ENCODE measurements around the gene TBL1X. TPM values are rescaled to one million over a fixed set of nuclear protein-coding genes. Genes with fewer than 3 reads are reported as not detected.

Gene TBL1X
- total and polyA plus RNA-seq, 2 of the 4 experiments (the other 2 are of a cell fraction) = 16.2 to 20.8 TPM

DNA sequence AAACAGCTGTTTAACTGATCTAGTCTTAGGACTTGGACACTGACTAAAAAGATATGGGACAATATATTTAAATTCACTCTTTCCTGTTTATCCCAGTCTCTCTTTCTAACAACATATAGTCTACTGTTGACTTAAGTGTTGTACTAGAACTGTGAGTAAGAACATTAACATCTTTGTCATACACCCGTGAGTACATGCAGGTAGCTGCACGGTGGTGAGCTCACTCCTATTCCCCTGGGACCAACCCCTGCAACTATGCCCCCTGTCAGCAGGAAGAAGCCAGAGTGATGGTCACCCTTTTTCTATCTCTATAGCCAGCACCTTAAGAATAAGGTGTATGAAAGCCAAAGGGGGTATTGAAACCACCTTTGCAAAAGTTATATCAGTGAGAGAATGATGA, 17.6 kb downstream of the TBL1X start:
- no peak for TF ChIP-seq CHD1 (IDR thresholded peaks at IDR 0.05; ENCODE audit: low read depth, low read length)
- TF ChIP-seq MAFK (IDR thresholded peaks at IDR 0.05; ENCODE audit: low read depth, low read length) = no peak
- no peak for TF ChIP-seq NFE2L2 (IDR thresholded peaks at IDR 0.05; ENCODE audit: low read depth, low read length)
- no peak for TF ChIP-seq RCOR1 (IDR thresholded peaks at IDR 0.05; ENCODE audit: insufficient replicate concordance, low read length)
- no peak for TF ChIP-seq RFX5 (IDR thresholded peaks at IDR 0.05; ENCODE audit: low read depth, low read length)
- TF ChIP-seq, protein P1, sequence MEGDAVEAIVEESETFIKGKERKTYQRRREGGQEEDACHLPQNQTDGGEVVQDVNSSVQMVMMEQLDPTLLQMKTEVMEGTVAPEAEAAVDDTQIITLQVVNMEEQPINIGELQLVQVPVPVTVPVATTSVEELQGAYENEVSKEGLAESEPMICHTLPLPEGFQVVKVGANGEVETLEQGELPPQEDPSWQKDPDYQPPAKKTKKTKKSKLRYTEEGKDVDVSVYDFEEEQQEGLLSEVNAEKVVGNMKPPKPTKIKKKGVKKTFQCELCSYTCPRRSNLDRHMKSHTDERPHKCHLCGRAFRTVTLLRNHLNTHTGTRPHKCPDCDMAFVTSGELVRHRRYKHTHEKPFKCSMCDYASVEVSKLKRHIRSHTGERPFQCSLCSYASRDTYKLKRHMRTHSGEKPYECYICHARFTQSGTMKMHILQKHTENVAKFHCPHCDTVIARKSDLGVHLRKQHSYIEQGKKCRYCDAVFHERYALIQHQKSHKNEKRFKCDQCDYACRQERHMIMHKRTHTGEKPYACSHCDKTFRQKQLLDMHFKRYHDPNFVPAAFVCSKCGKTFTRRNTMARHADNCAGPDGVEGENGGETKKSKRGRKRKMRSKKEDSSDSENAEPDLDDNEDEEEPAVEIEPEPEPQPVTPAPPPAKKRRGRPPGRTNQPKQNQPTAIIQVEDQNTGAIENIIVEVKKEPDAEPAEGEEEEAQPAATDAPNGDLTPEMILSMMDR (conservative IDR thresholded peaks at IDR 0.05; ENCODE audit: low read depth, low read length) = no peak
- no peak overlapping the region for H3K56ac ChIP-seq (ENCODE audit: extremely low read depth, insufficient read depth, low read length)
- no peak overlapping the region for H3K27ac ChIP-seq (ENCODE audit: insufficient read depth, low read length)
- H2AK5ac ChIP-seq (ENCODE audit: low read depth, low read length) = no peak overlapping the region
- WGBS, 2 experiments (ENCODE audit: extremely low coverage in 2 of 2, insufficient read length in 1 of 2) = no CpG with 5 or more reads among the region's 2 CpGs
- no TSS peak for BruUV-seq (replicated peaks)
- H4K91ac ChIP-seq (ENCODE audit: insufficient read depth, low read depth, low read length) = no peak overlapping the region
- H3K9me3 ChIP-seq (ENCODE audit: control insufficient read depth, insufficient read depth, low read length) = no peaks in the 10 kb centered on the region
- no peak overlapping the region for H3K9ac ChIP-seq (ENCODE audit: low read depth, low read length)
- no peak overlapping the region for H3K18ac ChIP-seq (ENCODE audit: low read depth, low read length)
- peaks cover 17 to 23% of the 10 kb centered on the region in 2 experiments for H3K79me1 ChIP-seq (ENCODE audit: low read depth in 1 of 2, low read length in 2 of 2)
- no peak overlapping the region for H3K4me3 ChIP-seq (ENCODE audit: insufficient read depth, low read depth, low read length)
- H4K20me1 ChIP-seq (ENCODE audit: insufficient read depth, low read length) = peaks cover 47% of the 10 kb centered on the region
- ChIA-PET CTCF (no interaction called here), POLR2A (ENCODE audit: unreplicated experiment) (no interaction called here)
- H2BK20ac ChIP-seq (ENCODE audit: low read depth, low read length) = no peak overlapping the region
- H3K36me3 ChIP-seq (ENCODE audit: control insufficient read depth, insufficient read depth, low read length) = no peaks in the 10 kb centered on the region
- H2BK120ac ChIP-seq (ENCODE audit: low read depth, low read length) = no peak overlapping the region
- no peaks in the 10 kb centered on the region for H3K27me3 ChIP-seq (ENCODE audit: control insufficient read depth, insufficient read depth, low read length)
- intact Hi-C loops (cut with micrococcal nuclease) (no loop called here), dilution Hi-C loops (cut with HindIII; ENCODE audit: low sequenced_read_pairs, unreplicated experiment) (no loop called here), in situ Hi-C loops (cut with MboI; ENCODE audit: low sequenced_read_pairs) (no loop called here)
- H2BK15ac ChIP-seq (ENCODE audit: low read depth, low read length) = no peak overlapping the region
- H4K8ac ChIP-seq (ENCODE audit: low read depth in 2 of 2, low read length in 2 of 2) = no peak overlapping the region
- H3K4ac ChIP-seq (ENCODE audit: low read depth, low read length) = no peak overlapping the region
- no peak overlapping the region for H4K5ac ChIP-seq (ENCODE audit: low read depth, low read length)
- no peaks in the 10 kb centered on the region; the same call in 1 of the 2 replicates for H3K9me1 ChIP-seq (ENCODE audit: insufficient read depth, low read length)
- peaks cover 2% of the 10 kb centered on the region; the same call in 1 of the 2 replicates for H3K4me1 ChIP-seq (ENCODE audit: control insufficient read depth, insufficient read depth, low read length)
- H2AK9ac ChIP-seq (replicated peaks; ENCODE audit: low read depth, low read length, poor library complexity) = no peak overlapping the region
- no peak overlapping the region for H2BK5ac ChIP-seq (ENCODE audit: low read depth, low read length, poor library complexity, severe bottlenecking)
- no peak overlapping the region for H3K14ac ChIP-seq (replicated peaks; ENCODE audit: low read depth, low read length)
- H3K23ac ChIP-seq (ENCODE audit: low read depth, low read length) = no peak overlapping the region
- no peak overlapping the region for H2AFZ ChIP-seq (replicated peaks; ENCODE audit: low read length, poor library complexity)
- no peak for ATAC-seq (ENCODE audit: low read depth)
- H3K4me2 ChIP-seq (ENCODE audit: low read depth, low read length) = no peak overlapping the region
- DNase-seq = no peak

All from IMR-90 (cell line).